HK-2 (cell line): ENCODE data around the gene POMT2.

ENCODE experiments used
- DNase-seq: peaks from one replicate; pipeline ENCODE4 v3.0.0-alpha.2; 2018; ENCODE audit not compliant: unreplicated experiment

POMT2 gene

DNA sequence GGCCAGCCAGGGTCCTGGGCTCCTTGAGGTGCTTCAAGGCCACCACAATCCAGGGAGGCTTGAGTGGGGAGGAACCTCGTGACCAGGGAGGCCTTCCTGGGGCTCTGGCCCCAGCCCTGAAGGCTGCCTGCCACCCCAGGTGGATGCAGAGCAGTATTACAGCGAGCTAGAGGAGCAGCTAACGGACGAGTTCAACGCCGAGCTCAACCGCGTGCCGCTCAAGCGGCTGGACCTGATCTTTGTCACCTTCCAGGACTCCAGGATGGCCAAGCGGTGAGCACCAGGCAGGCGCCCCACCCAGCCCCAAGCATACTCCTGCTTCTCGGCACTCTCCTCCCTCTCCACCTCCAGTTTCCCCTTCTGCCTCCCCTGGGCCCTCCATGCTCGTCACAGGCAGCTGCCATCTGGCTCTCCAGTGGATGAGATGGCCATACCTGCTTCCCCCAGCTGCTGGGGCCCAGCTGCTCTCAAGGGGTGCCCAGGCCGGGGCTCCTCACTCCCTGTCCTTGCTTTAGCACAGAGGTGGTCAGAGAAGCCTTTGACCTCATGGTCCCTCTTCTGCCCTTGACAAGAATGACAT lies 80.3 kb downstream of the POMT2 start:
- no peak for DNase-seq

GRCh38 chr14:77239412-77239811 lies 81.3 kb downstream of the POMT2 start:
- no peak for DNase-seq

GRCh38 chr14:77238996-77239395 lies 81.7 kb downstream of the POMT2 start:
- no peak for DNase-seq

DNA sequence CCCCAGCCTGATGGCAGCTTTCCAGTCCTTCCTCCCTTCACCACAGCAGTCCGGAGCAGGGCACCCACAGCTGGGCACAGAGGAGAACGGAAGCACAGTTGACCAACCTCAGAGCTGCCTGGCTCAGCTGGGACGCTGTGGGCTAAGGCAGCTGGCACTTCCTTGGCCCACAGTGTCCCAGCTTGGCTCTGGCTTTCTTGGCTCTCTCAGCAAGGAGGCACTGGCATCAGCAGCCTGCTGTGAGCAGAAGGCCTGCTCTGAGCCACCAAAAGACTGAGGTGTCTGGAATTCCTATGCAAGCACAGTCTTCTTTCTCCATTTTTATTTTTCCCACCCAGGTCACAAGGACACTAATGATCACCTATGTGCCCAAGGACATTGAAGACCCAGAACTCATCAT lies 82.3 kb downstream of the POMT2 start:
- DNase-seq = no peak

- DNase-seq = no peak
Measured at GRCh38 chr14:77236814-77237213, 83.9 kb downstream of the POMT2 start.

GRCh38 chr14:77231721-77232120 lies 89.0 kb downstream of the POMT2 start:
- no peak for DNase-seq

DNA sequence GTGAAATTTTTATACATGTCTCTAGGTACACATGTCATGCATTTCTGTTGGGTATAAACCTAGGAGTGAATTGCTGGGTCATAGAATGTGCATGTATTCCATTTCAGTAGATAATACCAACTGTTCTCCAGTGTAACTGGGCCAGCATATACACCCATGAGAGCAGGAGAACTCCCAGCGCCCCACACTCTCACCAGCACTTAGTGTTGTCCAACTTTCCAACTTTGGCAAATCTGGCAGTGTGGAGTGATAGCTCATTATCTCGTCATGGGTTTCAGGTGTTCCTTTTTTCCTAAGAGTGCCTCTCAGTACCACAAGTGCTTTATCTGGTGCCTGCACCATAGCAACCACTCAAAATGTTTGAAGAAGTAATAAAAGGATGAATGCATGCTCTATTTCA lies 89.8 kb downstream of the POMT2 start:
- DNase-seq = no peak

GRCh38 chr14:77228056-77228455 lies 92.6 kb downstream of the POMT2 start:
- DNase-seq = no peak

DNA sequence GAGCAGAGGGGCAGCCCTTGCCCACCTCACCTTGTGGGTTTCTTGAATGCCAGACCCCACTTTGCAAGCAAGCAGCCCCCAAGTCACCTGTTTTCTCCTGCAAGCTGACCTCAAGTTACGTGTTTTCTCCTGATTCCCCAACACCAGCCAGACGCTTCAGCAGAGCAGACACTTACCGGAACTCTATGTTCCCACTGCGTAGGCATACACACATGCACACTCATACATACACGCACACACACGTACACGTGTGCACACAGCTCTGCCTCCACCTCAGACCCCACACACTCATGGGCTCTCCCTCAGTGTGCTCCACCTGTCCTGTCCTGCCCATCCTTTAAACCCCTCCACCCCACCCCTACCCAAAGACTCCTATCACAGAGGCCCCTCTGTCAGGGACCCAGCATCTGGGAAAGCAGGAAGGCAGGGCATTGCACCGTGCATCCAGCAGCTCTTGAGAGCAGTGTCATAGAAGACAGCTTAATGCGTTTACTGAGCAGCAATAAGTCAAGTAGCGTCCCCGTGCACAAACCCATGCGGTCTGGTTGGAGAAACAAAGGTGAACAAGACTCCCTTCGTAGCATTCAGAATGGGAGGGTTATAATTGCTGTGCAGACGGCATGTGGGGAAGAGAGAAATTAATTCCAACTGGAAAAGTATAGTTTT lies 94.7 kb downstream of the POMT2 start:
- DNase-seq = no peak

DNA sequence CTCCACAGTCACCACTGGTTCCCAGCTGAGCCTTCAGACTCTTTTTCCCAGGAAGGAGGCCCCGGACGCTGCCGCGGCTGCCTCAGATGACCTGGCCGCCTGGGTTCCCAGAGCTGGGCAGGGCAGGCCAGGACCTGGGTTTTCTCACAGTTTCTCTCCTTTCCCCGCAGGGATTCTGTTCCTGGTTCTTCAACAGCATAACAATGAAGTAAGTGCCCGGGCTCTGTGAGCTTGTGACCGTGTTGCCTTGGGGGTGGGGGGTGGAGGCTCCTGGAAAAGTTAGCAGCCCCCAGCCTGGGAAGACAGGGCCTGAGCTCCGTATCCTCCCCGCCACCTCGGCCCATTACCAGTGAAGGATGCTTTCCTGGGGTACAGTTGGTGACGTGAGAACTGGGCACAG lies 95.4 kb downstream of the POMT2 start:
- DNase-seq = no peak
